IMR-90 (cell line): Measurements from ENCODE around the gene ETFB. TPM values are rescaled to one million over a fixed set of nuclear protein-coding genes. Genes with fewer than 3 reads are reported as not detected.

Source experiments
- ATAC-seq: fragments of 200-7000 bp; cut with Tn5 transposase; 2 replicates; pipeline ENCODE4 v1.9.1; 2020; ENCODE audit warnings: low read depth, mild to moderate bottlenecking, moderate library complexity
- BruUV-seq: library from RNA; stranded (reverse); fragments of 400-500 nt; replicated peaks from 2 replicates; lab custom pipeline; 2021; lab: Mats Ljungman, UMichigan
- CTCF ChIA-PET: fragments of 300-600 bp; formaldehyde crosslinking; extraction: SDS; loops from one replicate; lab custom pipeline; 2021; ENCODE audit warnings: antibody characterized with exemption; lab: Yijun Ruan, JAX
- POLR2A ChIA-PET: fragments of 300-600 bp; sonication (Branson Sonifier 250); formaldehyde crosslinking; loops from one replicate; lab custom pipeline; 2022; ENCODE audit warnings: antibody characterized with exemption; ENCODE audit not compliant: unreplicated experiment; lab: Charles Lee
- DNase-seq: peaks from one replicate; pipeline ENCODE4 v3.0.0; 2013
- H2AFZ ChIP-seq: replicated peaks from 2 replicates; pipeline ENCODE3; 2013; ENCODE audit warnings: low read length, mild to moderate bottlenecking; ENCODE audit not compliant: poor library complexity
- H2AK5ac ChIP-seq: 2 replicates; pipeline ENCODE4 v1.6.1; 2013; ENCODE audit warnings: low read depth, low read length, inconsistent platforms
- H2AK9ac ChIP-seq: replicated peaks from 2 replicates; pipeline ENCODE3; 2013; ENCODE audit warnings: mild to moderate bottlenecking, low read depth, low read length, moderate library complexity; ENCODE audit not compliant: poor library complexity
- H2BK120ac ChIP-seq: 2 replicates; pipeline ENCODE4 v1.6.1; 2013; ENCODE audit warnings: low read depth, low read length, inconsistent platforms
- H2BK15ac ChIP-seq: 3 replicates; pipeline ENCODE4 v1.6.1; 2013; ENCODE audit warnings: low read depth, low read length, inconsistent platforms
- H2BK20ac ChIP-seq: 2 replicates; pipeline ENCODE4 v1.6.1; 2013; ENCODE audit warnings: low read depth, mild to moderate bottlenecking, inconsistent platforms, low read length, moderate library complexity
- H2BK5ac ChIP-seq: 2 replicates; pipeline ENCODE4 v1.6.1; 2013; ENCODE audit warnings: mild to moderate bottlenecking, low read depth, low read length, inconsistent platforms; ENCODE audit not compliant: poor library complexity, severe bottlenecking
- H3K14ac ChIP-seq: replicated peaks from 2 replicates; pipeline ENCODE4 v1.6.1; 2013; ENCODE audit warnings: low read depth, low read length, inconsistent platforms
- H3K18ac ChIP-seq: 2 replicates; pipeline ENCODE4 v1.6.1; 2013; ENCODE audit warnings: low read depth, low read length, control low read depth
- H3K23ac ChIP-seq: 2 replicates; pipeline ENCODE4 v1.6.1; 2013; ENCODE audit warnings: low read depth, low read length, inconsistent platforms
- H3K27ac ChIP-seq: 2 replicates; pipeline ENCODE4 v1.5.1; 2013; ENCODE audit warnings: mild to moderate bottlenecking, control low read depth, low read length; ENCODE audit not compliant: insufficient read depth
- H3K27me3 ChIP-seq: 2 replicates; pipeline ENCODE4 v1.6.1; 2013; ENCODE audit warnings: low read length; ENCODE audit not compliant: control insufficient read depth, insufficient read depth
- H3K36me3 ChIP-seq: 2 replicates; pipeline ENCODE4 v1.6.1; 2013; ENCODE audit warnings: low read length, mixed read lengths; ENCODE audit not compliant: control insufficient read depth, insufficient read depth
- H3K4ac ChIP-seq: 2 replicates; pipeline ENCODE4 v1.6.1; 2013; ENCODE audit warnings: low read depth, low read length, inconsistent platforms
- H3K4me1 ChIP-seq: 2 replicates; pipeline ENCODE4 v1.6.1; 2013; ENCODE audit warnings: low read length, mixed read lengths; ENCODE audit not compliant: control insufficient read depth, insufficient read depth
- H3K4me2 ChIP-seq: 2 replicates; pipeline ENCODE4 v1.6.1; 2013; ENCODE audit warnings: low read depth, mild to moderate bottlenecking, control low read depth, low read length, moderate library complexity
- H3K4me3 ChIP-seq: 2 replicates; pipeline ENCODE4 v1.5.1; 2013; ENCODE audit warnings: low read depth, mild to moderate bottlenecking, control low read depth, low read length, moderate library complexity; ENCODE audit not compliant: insufficient read depth
- H3K56ac ChIP-seq: 2 replicates; pipeline ENCODE4 v1.6.1; 2013; ENCODE audit warnings: low read length, inconsistent platforms; ENCODE audit not compliant: insufficient read depth; ENCODE audit errors: extremely low read depth
- H3K79me1 ChIP-seq, 2 experiments: 2 replicates each; pipeline ENCODE4 v1.6.1; 2013; ENCODE audit warnings: low read length in 2 of 2, inconsistent platforms in 1 of 2, low read depth in 1 of 2
- H3K9ac ChIP-seq: 2 replicates; pipeline ENCODE4 v1.6.1; 2013; ENCODE audit warnings: low read depth, low read length, control low read depth
- H3K9me1 ChIP-seq: 2 replicates; pipeline ENCODE4 v1.6.1; 2013; ENCODE audit warnings: low read length, inconsistent platforms; ENCODE audit not compliant: insufficient read depth
- H3K9me3 ChIP-seq: 2 replicates; pipeline ENCODE4 v1.6.1; 2013; ENCODE audit warnings: low read length; ENCODE audit not compliant: control insufficient read depth, insufficient read depth
- H4K20me1 ChIP-seq: 2 replicates; pipeline ENCODE4 v1.6.1; 2013; ENCODE audit warnings: low read length, inconsistent platforms; ENCODE audit not compliant: insufficient read depth
- H4K5ac ChIP-seq: 2 replicates; pipeline ENCODE4 v1.6.1; 2013; ENCODE audit warnings: mild to moderate bottlenecking, low read depth, low read length, control low read depth
- H4K8ac ChIP-seq, 2 experiments: 2 replicates each; pipeline ENCODE4 v1.6.1; 2013; ENCODE audit warnings: low read depth in 2 of 2, low read length in 2 of 2, control low read depth in 1 of 2, inconsistent platforms in 1 of 2
- H4K91ac ChIP-seq: 2 replicates; pipeline ENCODE4 v1.6.1; 2013; ENCODE audit warnings: low read depth, low read length, inconsistent platforms; ENCODE audit not compliant: insufficient read depth
- BHLHE40 ChIP-seq: fragments of 150-350 bp; IDR thresholded peaks from 2 replicates; pipeline ENCODE4 v1.6.1; 2016; ENCODE audit warnings: mild to moderate bottlenecking, low read depth, low read length
- CEBPB ChIP-seq: IDR thresholded peaks from 2 replicates; pipeline ENCODE4 v1.6.1; 2012; ENCODE audit warnings: low read depth, low read length, improper control_type of control experiment
- CHD1 ChIP-seq: IDR thresholded peaks from 2 replicates; pipeline ENCODE4 v1.6.1; 2012; ENCODE audit warnings: low read depth, low read length, improper control_type of control experiment
- FOS ChIP-seq: fragments of 150-350 bp; IDR thresholded peaks from 2 replicates; pipeline ENCODE4 v1.6.1; 2016; ENCODE audit warnings: low read depth, low read length
- MAFK ChIP-seq: IDR thresholded peaks from 2 replicates; pipeline ENCODE4 v1.6.1; 2012; ENCODE audit warnings: low read depth, low read length, improper control_type of control experiment
- MAZ ChIP-seq: IDR thresholded peaks from 2 replicates; pipeline ENCODE4 v1.6.1; 2012; ENCODE audit warnings: low read depth, mild to moderate bottlenecking, low read length, improper control_type of control experiment, moderate library complexity, borderline replicate concordance
- NFE2L2 ChIP-seq: fragments of 150-350 bp; IDR thresholded peaks from 2 replicates; pipeline ENCODE4 v1.6.1; 2016; ENCODE audit warnings: low read depth, mild to moderate bottlenecking, low read length
- POLR2A ChIP-seq: IDR thresholded peaks from 2 replicates; pipeline ENCODE4 v1.6.1; 2012; ENCODE audit warnings: mild to moderate bottlenecking, low read depth, low read length
- RAD21 ChIP-seq: IDR thresholded peaks from 2 replicates; pipeline ENCODE4 v1.6.1; 2012; ENCODE audit warnings: low read length, improper control_type of control experiment
- RCOR1 ChIP-seq: IDR thresholded peaks from 2 replicates; pipeline ENCODE4 v1.6.1; 2012; ENCODE audit warnings: mild to moderate bottlenecking, low read length, improper control_type of control experiment; ENCODE audit not compliant: insufficient replicate concordance
- RFX5 ChIP-seq: IDR thresholded peaks from 2 replicates; pipeline ENCODE4 v1.8.0; 2012; ENCODE audit warnings: low read depth, mild to moderate bottlenecking, low read length, moderate library complexity
- WGBS, 2 experiments: methylation state at CpG; one replicate each; pipeline versions ENCODE4 v1.1.5 to v1.1.7; 2013; ENCODE audit warnings: missing lambda C conversion rate in 2 of 2; ENCODE audit not compliant: insufficient read length in 1 of 2; ENCODE audit errors: extremely low coverage in 2 of 2; 5-methylcytosine and 5-hydroxymethylcytosine counted together
- dilution Hi-C: fragments of 300-500 bp; cut with HindIII; formaldehyde crosslinking; loops from one replicate; pipeline ENCODE4 v1.14.3; 2018; ENCODE audit warnings: low sequenced_read_pairs; ENCODE audit not compliant: unreplicated experiment
- in situ Hi-C: fragments of 300-500 bp; cut with MboI; formaldehyde crosslinking; loops from 3 replicates; pipeline ENCODE4 v1.14.3; 2019; ENCODE audit warnings: low sequenced_read_pairs, inconsistent platforms, mixed read lengths
- intact Hi-C: fragments of 100-400 bp; cut with micrococcal nuclease; formaldehyde crosslinking; loops from 2 replicates; pipeline ENCODE4 v1.10.0; 2022
- polyA plus RNA-seq, 3 experiments: library from polyadenylated mRNA; depleted of rRNA; stranded (reverse); fragments of >200 nt; gene quantifications; 2 replicates each; pipeline ENCODE4 v1.2.3, GENCODE V29; 2012; ENCODE audit warnings: low replicate concordance in 1 of 3
- total RNA-seq: library from RNA; depleted of rRNA; stranded (reverse); fragments of >200 nt; gene quantifications from 2 replicates; pipeline ENCODE4 v1.2.3, GENCODE V29; 2012
- TF ChIP-seq, protein P1 (sequence below): conservative IDR thresholded peaks from 2 replicates; pipeline ENCODE4 v1.5.1; 2012; ENCODE audit warnings: mild to moderate bottlenecking, low read depth, low read length, improper control_type of control experiment
- TF ChIP-seq, protein P2 (sequence below): fragments of 150-350 bp; IDR thresholded peaks from 2 replicates; pipeline ENCODE4 v1.6.1; 2017; ENCODE audit warnings: mild to moderate bottlenecking, antibody characterized with exemption, low read length, low read depth

Gene ETFB
- total and polyA plus RNA-seq, 2 of the 4 experiments (the other 2 are of a cell fraction): 141 to 166 TPM

DNA sequence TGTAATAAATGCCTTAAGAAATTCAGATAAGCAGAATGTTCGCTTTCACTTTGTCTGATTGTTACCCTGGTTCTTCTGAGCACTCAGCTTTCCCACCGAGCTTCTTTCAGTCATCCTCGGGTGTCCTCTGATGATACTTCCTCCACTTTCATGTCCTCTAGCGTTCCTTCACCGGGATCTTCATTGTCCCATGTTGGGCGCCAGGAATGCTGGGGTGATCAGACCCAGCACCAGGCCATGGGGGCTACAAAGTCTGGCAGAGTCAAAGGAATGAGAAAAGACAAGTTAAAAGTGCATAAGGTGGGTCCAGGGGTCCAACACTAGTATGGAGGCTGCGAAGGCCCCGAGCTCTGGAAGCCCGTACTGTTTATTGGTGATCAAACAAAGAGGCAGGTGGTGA, 35.9 kb upstream of the ETFB start:
- intact Hi-C loops (no loop called here), in situ Hi-C loops (no loop called here), dilution Hi-C loops (no loop called here)
- Histone ChIP-seq H3K4ac (no peak overlapping the region), H2AK9ac (no peak overlapping the region), H3K9ac (no peak overlapping the region), H3K4me1 (no peaks in the 10 kb centered on the region), H2AFZ (no peak overlapping the region), H2BK20ac (no peak overlapping the region), H4K8ac (no peak overlapping the region), H4K91ac (no peak overlapping the region), H3K4me3 (no peak overlapping the region), H3K27ac (no peak overlapping the region), H3K14ac (no peak overlapping the region), H3K9me1 (no peaks in the 10 kb centered on the region), H3K79me1 (no peaks in the 10 kb centered on the region), H3K9me3 (peaks cover 10% of the 10 kb centered on the region), H3K36me3 (no peaks in the 10 kb centered on the region), H3K4me2 (no peak overlapping the region), H3K18ac (no peak overlapping the region), H4K20me1 (no peaks in the 10 kb centered on the region), H3K27me3 (no peaks in the 10 kb centered on the region), H2AK5ac (no peak overlapping the region), H3K23ac (no peak overlapping the region), H2BK120ac (no peak overlapping the region), H3K56ac (no peak overlapping the region), H4K5ac (no peak overlapping the region), H2BK5ac (no peak overlapping the region), H2BK15ac (no peak overlapping the region)
- TF ChIP-seq, protein P1, sequence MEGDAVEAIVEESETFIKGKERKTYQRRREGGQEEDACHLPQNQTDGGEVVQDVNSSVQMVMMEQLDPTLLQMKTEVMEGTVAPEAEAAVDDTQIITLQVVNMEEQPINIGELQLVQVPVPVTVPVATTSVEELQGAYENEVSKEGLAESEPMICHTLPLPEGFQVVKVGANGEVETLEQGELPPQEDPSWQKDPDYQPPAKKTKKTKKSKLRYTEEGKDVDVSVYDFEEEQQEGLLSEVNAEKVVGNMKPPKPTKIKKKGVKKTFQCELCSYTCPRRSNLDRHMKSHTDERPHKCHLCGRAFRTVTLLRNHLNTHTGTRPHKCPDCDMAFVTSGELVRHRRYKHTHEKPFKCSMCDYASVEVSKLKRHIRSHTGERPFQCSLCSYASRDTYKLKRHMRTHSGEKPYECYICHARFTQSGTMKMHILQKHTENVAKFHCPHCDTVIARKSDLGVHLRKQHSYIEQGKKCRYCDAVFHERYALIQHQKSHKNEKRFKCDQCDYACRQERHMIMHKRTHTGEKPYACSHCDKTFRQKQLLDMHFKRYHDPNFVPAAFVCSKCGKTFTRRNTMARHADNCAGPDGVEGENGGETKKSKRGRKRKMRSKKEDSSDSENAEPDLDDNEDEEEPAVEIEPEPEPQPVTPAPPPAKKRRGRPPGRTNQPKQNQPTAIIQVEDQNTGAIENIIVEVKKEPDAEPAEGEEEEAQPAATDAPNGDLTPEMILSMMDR: no peak
- TF ChIP-seq NFE2L2: no peak
- no peak for TF ChIP-seq BHLHE40
- no peak for TF ChIP-seq RCOR1
- TF ChIP-seq MAFK: no peak
- TF ChIP-seq CHD1: no peak
- TF ChIP-seq RAD21: no peak
- no peak for TF ChIP-seq RFX5
- no peak for TF ChIP-seq FOS
- no peak for TF ChIP-seq POLR2A
- TF ChIP-seq, protein P2, sequence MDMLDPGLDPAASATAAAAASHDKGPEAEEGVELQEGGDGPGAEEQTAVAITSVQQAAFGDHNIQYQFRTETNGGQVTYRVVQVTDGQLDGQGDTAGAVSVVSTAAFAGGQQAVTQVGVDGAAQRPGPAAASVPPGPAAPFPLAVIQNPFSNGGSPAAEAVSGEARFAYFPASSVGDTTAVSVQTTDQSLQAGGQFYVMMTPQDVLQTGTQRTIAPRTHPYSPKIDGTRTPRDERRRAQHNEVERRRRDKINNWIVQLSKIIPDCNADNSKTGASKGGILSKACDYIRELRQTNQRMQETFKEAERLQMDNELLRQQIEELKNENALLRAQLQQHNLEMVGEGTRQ: no peak
- no peak for TF ChIP-seq CEBPB
- no peak for TF ChIP-seq MAZ
- ATAC-seq: no peak
- BruUV-seq: no TSS peak
- ChIA-PET POLR2A (no interaction called here), CTCF (no interaction called here)
- no peak for DNase-seq
- WGBS, 2 experiments: 72% methylated on average over 5 of the region's 9 CpGs; no CpG with 5 or more reads in 1 of the 2 experiments
